ENCODE data around the gene PXT1.

DNA sequence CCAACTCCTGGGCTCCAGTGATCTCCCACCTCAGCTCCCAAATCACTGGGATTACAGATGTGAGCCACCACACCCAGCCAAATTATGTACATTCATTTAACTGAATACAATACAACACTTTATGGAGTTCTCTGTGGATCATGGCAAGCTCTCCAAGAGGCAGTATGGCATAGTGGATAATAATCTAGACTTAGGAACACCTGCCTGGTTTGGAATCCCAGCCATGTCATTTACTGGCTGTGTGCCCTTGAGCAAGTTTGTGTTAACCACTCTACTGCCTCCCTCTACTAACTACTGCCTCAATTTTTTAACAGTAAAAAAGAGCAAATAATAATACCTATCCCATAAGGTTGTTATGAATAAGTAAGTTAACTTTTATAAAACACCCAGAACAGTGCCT lies 53.3 kb downstream of the PXT1 start:
- no peak for TF ChIP-seq GATA2 (IDR thresholded peaks at IDR 0.05; ENCODE audit: low read depth, low read length)
- no peak for TF ChIP-seq GATA3 (IDR thresholded peaks at IDR 0.05; ENCODE audit: low read depth, low read length)
